Activated CD4-positive, CD25-positive, alpha-beta regulatory T cell treated with anti-CD3 and anti-CD28 coated beads, Interleukin-2, amount 50 U/mL, for 24 hours (primary cell): Measurements from ENCODE around the gene OAS1.
"Not testable (repeated sequence)": the region's sequence is repeated elsewhere in the genome, so short reads cannot be mapped to it uniquely, and the experiment has no call there.

Source experiments
- ATAC-seq, 2 donors: fragments of 150-1000 bp; cut with Tn5 transposase; one replicate each; pipeline ENCODE4 v1.10.0; 2021; ENCODE audit warnings: mild to moderate bottlenecking in 1 of 2, moderate library complexity in 1 of 2

The OAS1 gene

GRCh38 chr12:112900298-112901145 is 6.2 kb upstream of the OAS1 start:
- ATAC-seq, result peak; percentile 38 to 39

- no peak for ATAC-seq
These were observed 5.5 kb upstream of the OAS1 start for GRCh38 chr12:112901271-112901670.

- no peak for ATAC-seq
These were observed 2.2 kb upstream of the OAS1 start for GRCh38 chr12:112904571-112904970.

- no peak for ATAC-seq
These were observed 1.2 kb upstream of the OAS1 start for GRCh38 chr12:112905451-112906089.

- ATAC-seq, result peak in 1 of 2 donors; percentile 39
These were observed 824 bp downstream of the OAS1 start for GRCh38 chr12:112907415-112908157.

- peak in 1 of 2 donors; percentile 34 for ATAC-seq
These were observed 1.8 kb downstream of the OAS1 start for GRCh38 chr12:112908548-112908947.

GRCh38 chr12:112909693-112910092 is 2.9 kb downstream of the OAS1 start:
- ATAC-seq, result no peak

- ATAC-seq, result no peak
These were observed 6.4 kb downstream of the OAS1 start for GRCh38 chr12:112913038-112913688.

GRCh38 chr12:112913888-112914287 is 7.1 kb downstream of the OAS1 start:
- not testable (repeated sequence) for ATAC-seq

GRCh38 chr12:112916270-112916669 is 9.5 kb downstream of the OAS1 start:
- no peak for ATAC-seq

- no peak for ATAC-seq
These were observed 12.4 kb downstream of the OAS1 start for GRCh38 chr12:112919121-112919520.

- no peak for ATAC-seq
These were observed 18.2 kb downstream of the OAS1 start for GRCh38 chr12:112924986-112925385.

- ATAC-seq, result not testable (repeated sequence)
These were observed 19.8 kb downstream of the OAS1 start for GRCh38 chr12:112926416-112927033.

- ATAC-seq, result no peak
These were observed 20.7 kb downstream of the OAS1 start for GRCh38 chr12:112927475-112927874.

- ATAC-seq, result no peak
These were observed 21.2 kb downstream of the OAS1 start for GRCh38 chr12:112927925-112928324.

GRCh38 chr12:112928978-112929377 is 22.2 kb downstream of the OAS1 start:
- ATAC-seq, result no peak

GRCh38 chr12:112929715-112930114 is 23.0 kb downstream of the OAS1 start:
- no peak for ATAC-seq

GRCh38 chr12:112930350-112930749 is 23.6 kb downstream of the OAS1 start:
- ATAC-seq, result no peak

GRCh38 chr12:112932485-112933128 is 25.8 kb downstream of the OAS1 start:
- no peak for ATAC-seq

- no peak for ATAC-seq
These were observed 26.4 kb downstream of the OAS1 start for GRCh38 chr12:112933129-112933505.

GRCh38 chr12:112936264-112936663 is 29.5 kb downstream of the OAS1 start:
- ATAC-seq, result no peak

GRCh38 chr12:112936927-112937326 is 30.2 kb downstream of the OAS1 start:
- peak in 1 of 2 donors; percentile 18 for ATAC-seq
